HL-60 (cell line): Measurements from ENCODE around the gene BMP7.

Source experiments
- DNase-seq, 2 experiments: peaks; one replicate each; pipeline ENCODE4 v3.0.0-alpha.2; 2010 to 2020; ENCODE audit warnings: low read depth in 1 of 2, low spot score in 1 of 2
- H3K27ac ChIP-seq: fragments of 250-450 bp; sonication (Bioruptor Pico); replicated peaks from 2 replicates; pipeline ENCODE4 v1.5.1; 2020; ENCODE audit warnings: mild to moderate bottlenecking, moderate library complexity
- H3K27me3 ChIP-seq: fragments of 250-450 bp; sonication (Bioruptor Pico); 2 replicates; pipeline ENCODE4 v1.5.1; 2021; ENCODE audit warnings: mild to moderate bottlenecking, moderate library complexity; ENCODE audit not compliant: insufficient read depth, poor library complexity, severe bottlenecking
- H3K4me3 ChIP-seq: replicated peaks from 2 replicates; pipeline ENCODE4 v1.5.1; 2011; ENCODE audit warnings: mild to moderate bottlenecking, control low read depth, low read length; ENCODE audit not compliant: insufficient read depth
- GABPA ChIP-seq: IDR thresholded peaks from 2 replicates; pipeline ENCODE4 v1.6.1; 2012; ENCODE audit warnings: low read depth
- POLR2AphosphoS5 ChIP-seq: IDR thresholded peaks from 2 replicates; pipeline ENCODE4 v1.6.1; 2012; ENCODE audit warnings: low read depth
- SPI1 ChIP-seq: IDR thresholded peaks from 2 replicates; pipeline ENCODE4 v1.6.1; 2012; ENCODE audit warnings: low read depth, mild to moderate bottlenecking, borderline replicate concordance
- TF ChIP-seq, protein P1 (sequence below): IDR thresholded peaks from 2 replicates; pipeline ENCODE4 v1.6.1; 2012; ENCODE audit warnings: low read depth; ENCODE audit not compliant: insufficient replicate concordance
- TF ChIP-seq, protein P2 (sequence below): IDR thresholded peaks from one replicate; pipeline ENCODE4 v1.5.1; 2011; ENCODE audit warnings: low read length, control low read depth, inconsistent platforms; ENCODE audit not compliant: insufficient read depth

Gene BMP7

DNA sequence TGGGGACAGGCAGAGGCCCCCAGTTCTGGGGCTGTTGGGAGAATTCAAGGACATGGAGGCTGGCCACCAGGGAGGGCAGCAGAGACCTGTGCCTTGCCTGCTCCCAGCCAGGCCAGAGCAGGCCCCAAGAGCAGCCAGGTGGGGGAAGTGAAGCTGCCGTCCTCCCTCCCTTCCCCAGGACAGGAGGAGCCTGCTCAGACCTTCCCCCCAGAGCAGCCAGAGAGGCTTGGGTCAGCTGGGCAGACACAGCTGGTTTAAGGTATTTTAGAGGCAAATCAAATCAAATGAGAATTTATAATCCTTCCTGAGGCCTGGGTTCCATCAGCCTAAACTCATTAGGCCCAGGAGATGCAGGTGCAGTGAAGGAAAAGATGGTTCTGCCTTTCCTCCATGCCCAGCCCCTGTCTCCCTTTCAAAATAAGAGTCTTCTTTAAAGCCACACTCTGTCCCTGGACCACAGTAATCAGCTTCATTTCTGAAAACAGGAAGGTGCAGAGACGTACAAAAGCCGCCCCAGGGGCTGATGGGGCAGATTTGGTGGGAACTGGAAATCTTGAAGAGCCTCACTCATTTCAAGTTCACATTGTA lies 21.7 kb downstream of the BMP7 start:
- TF ChIP-seq, protein P1, sequence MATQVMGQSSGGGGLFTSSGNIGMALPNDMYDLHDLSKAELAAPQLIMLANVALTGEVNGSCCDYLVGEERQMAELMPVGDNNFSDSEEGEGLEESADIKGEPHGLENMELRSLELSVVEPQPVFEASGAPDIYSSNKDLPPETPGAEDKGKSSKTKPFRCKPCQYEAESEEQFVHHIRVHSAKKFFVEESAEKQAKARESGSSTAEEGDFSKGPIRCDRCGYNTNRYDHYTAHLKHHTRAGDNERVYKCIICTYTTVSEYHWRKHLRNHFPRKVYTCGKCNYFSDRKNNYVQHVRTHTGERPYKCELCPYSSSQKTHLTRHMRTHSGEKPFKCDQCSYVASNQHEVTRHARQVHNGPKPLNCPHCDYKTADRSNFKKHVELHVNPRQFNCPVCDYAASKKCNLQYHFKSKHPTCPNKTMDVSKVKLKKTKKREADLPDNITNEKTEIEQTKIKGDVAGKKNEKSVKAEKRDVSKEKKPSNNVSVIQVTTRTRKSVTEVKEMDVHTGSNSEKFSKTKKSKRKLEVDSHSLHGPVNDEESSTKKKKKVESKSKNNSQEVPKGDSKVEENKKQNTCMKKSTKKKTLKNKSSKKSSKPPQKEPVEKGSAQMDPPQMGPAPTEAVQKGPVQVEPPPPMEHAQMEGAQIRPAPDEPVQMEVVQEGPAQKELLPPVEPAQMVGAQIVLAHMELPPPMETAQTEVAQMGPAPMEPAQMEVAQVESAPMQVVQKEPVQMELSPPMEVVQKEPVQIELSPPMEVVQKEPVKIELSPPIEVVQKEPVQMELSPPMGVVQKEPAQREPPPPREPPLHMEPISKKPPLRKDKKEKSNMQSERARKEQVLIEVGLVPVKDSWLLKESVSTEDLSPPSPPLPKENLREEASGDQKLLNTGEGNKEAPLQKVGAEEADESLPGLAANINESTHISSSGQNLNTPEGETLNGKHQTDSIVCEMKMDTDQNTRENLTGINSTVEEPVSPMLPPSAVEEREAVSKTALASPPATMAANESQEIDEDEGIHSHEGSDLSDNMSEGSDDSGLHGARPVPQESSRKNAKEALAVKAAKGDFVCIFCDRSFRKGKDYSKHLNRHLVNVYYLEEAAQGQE: no peak
- no peak for TF ChIP-seq GABPA
- no peak for TF ChIP-seq POLR2AphosphoS5
- TF ChIP-seq, protein P2, sequence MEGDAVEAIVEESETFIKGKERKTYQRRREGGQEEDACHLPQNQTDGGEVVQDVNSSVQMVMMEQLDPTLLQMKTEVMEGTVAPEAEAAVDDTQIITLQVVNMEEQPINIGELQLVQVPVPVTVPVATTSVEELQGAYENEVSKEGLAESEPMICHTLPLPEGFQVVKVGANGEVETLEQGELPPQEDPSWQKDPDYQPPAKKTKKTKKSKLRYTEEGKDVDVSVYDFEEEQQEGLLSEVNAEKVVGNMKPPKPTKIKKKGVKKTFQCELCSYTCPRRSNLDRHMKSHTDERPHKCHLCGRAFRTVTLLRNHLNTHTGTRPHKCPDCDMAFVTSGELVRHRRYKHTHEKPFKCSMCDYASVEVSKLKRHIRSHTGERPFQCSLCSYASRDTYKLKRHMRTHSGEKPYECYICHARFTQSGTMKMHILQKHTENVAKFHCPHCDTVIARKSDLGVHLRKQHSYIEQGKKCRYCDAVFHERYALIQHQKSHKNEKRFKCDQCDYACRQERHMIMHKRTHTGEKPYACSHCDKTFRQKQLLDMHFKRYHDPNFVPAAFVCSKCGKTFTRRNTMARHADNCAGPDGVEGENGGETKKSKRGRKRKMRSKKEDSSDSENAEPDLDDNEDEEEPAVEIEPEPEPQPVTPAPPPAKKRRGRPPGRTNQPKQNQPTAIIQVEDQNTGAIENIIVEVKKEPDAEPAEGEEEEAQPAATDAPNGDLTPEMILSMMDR: no peak
- TF ChIP-seq SPI1: no peak
- Histone ChIP-seq H3K27ac (no peak overlapping the region), H3K4me3 (no peak overlapping the region), H3K27me3 (no peaks in the 10 kb centered on the region)
- DNase-seq: no peak

DNA sequence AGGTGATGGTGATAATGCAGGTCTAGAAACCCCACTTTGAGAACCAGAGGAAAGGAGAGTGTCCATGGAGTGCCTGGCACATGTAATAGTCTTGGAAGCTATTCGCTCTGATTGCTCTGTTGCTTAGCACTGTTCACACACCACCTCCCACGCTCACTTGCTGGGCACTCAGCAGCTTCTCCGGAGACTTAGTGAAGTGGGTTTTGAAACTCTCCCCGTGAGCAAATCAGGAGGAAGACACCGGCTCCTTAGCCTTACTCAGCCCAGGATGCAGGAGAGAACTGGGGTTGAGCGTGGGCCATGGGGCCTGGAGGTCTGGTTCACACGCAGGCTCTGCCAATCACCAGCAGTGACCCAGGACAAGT lies 22.2 kb downstream of the BMP7 start:
- DNase-seq: no peak
- Histone ChIP-seq H3K27me3 (no peaks in the 10 kb centered on the region), H3K27ac (no peak overlapping the region), H3K4me3 (no peak overlapping the region)
- TF ChIP-seq, protein P2: no peak
- TF ChIP-seq SPI1 (no peak), GABPA (no peak), POLR2AphosphoS5 (no peak)
- TF ChIP-seq, protein P1: no peak

DNA sequence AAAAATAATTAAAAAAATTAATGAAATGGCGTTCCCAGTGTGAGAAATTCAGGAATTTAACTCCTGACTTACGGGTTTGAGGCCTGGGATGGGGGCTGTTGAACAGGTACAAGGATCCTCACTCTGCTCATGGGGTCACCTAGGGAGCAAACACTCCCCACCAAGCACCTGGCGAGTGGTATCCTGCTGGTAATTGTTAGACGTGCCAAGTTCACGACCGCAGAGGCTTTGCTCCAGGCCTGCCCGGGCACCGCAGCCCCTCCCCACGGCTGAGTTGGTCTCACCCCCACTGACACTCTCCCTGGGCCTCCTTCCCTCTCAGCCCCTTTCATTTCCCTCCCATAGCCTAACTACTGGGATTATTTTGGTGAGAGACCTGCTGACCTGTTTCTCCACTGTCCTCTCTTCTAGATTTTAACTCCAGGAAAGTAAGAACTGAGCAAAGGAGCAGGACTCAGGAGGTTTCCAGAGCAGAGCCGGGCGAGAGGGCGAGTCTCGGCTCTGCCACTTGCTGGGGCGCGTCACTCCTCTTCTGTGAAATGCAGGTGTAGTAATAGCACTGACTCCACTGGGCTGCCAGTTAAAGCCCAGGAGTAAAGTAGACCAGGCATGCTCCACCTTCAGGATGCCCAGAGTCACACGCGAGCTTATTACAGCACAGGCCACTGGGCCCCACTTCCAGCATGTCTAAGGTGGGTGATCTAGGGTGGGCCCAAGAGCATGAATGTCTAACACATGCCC lies 22.8 kb downstream of the BMP7 start:
- no peak overlapping the region for H3K4me3 ChIP-seq
- TF ChIP-seq SPI1: no peak
- TF ChIP-seq POLR2AphosphoS5: no peak
- TF ChIP-seq GABPA: no peak
- TF ChIP-seq, protein P1: no peak
- TF ChIP-seq, protein P2: no peak
- no peak overlapping the region for H3K27ac ChIP-seq
- DNase-seq: no peak
- H3K27me3 ChIP-seq: no peaks in the 10 kb centered on the region
